GM21723 (cell line): ENCODE data around the gene LTBP1.
A peak's percentile ranks its signal among the peaks of the same experiment; 100 is the strongest.

ENCODE experiments used
- ATAC-seq: cut with Tn5 transposase; IDR thresholded peaks from one replicate; pipeline ENCODE4 v1.9.1; 2021; ENCODE audit warnings: mild to moderate bottlenecking, moderate library complexity; ENCODE audit not compliant: unreplicated experiment

LTBP1 gene

DNA sequence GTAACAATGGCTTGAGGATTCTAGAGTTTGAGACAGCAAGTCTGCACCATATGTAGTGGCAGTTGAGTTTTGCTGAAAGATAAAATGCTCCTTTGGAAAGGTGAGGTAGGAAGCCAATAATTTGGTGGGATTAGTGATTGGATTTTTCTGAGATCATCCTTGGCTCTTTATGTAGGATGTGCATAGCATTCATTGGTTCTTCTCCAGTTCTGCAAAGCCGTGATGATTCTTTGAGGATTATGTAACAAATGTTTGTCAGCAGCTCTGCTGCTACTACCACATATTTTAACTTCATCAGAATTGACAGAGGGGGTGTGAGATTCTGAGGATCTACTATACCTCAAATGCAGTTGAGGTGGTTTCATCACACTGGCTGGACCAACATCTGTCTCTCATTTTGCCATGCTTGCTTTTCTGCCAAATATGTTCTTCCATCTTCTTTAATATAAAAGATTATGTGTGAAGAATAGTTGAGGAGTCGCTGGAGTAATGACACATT, 340.8 kb downstream of the LTBP1 start:
- ATAC-seq, result no peak

GRCh38 chr2:33288011-33288410, 341.3 kb downstream of the LTBP1 start:
- ATAC-seq, result no peak

GRCh38 chr2:33289961-33290360, 343.2 kb downstream of the LTBP1 start:
- no peak for ATAC-seq

DNA sequence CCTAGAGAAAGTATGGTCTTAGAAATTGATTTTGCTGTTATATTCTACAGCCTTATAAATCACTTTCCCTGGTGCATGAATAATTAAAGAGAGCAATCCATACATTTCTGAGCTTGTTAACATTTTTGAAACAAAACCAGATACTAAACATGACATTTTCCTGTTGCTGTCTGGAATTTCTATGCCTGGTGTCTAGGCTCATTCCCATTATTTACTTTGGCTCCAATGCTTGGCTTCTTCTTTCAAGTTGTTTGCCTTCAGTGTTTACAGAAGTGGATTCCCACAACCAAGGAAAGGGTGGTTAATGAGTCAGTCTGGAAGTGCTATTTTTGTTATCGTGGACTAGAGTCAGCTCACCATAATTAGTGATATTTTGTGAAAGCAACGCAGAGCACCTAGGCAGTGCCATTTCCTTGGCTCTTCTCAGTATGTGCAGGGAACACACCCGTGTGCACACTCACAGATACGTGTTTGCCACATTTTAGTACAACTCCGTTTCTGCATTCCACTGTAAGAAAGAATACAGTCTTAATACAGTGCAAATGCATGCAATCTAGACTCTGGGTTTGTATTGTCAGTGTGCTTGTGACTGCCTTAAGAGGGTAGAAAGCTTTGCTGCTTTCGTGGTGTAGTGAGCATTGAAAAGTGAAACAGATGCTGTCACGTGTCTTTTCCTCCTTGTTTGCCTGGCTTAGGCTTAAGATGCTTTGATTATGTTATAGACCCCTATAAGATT, 344.7 kb downstream of the LTBP1 start:
- no peak for ATAC-seq

DNA sequence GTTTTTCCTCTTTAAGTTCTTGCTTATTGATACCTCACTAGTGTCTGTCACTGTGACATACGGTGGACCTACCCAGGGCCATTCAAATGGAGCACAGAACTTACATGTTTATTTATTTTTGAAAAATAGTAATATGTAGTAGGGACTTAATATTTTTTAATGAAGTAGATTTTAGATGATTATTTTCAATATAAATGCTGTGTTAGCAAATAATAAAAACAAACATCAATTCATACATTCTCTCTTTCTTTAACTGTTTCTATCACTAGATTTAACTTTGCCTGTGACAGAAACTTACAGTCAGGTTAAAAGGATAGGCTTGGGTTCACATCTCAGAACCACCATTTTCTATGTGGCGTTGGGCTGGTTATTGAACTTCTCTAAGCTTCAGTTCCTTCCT, 345.3 kb downstream of the LTBP1 start:
- ATAC-seq, result no peak

DNA sequence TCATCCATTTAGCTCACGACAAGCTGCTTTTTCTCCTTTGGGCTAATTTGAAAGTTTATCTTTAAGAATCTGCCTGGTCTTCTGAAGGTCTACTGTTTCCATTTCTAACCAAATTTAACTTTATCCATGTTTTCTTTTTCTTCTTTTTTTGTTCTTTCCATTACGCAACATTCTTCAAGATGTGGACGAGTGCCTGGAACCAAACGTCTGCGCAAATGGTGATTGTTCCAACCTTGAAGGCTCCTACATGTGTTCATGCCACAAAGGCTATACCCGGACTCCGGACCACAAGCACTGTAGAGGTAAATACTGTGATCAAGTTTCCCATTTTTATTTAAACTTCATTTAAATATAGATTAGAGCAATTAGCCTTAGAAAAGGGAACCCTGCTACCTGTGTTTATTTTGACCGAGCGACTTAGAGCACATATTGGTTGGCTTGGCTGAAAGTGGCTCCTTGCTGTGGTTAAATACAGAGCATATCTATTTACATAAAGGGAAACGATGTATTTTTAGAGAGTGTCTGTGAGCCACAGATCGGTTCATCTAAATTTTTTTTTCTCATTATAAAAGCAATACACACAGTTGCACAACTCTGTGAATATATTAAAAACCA, 346.3 kb downstream of the LTBP1 start:
- peak; percentile 80 for ATAC-seq

GRCh38 chr2:33298233-33298632, 351.5 kb downstream of the LTBP1 start:
- no peak for ATAC-seq

DNA sequence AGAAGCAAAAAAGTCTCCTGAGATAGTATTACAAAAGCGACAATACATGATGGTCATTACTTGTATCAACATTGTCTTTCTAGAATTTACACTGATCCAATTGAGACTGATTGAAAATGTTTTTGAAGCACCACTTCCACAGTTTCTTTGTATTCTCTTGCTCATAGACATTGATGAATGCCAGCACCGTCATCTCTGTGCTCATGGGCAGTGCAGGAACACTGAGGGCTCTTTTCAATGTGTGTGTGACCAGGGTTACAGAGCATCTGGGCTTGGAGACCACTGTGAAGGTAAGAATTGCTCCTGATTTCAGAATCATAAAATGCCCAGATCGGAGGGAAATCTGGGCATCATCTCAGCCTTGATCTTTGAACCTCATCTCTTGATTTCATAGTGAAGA, 354.6 kb downstream of the LTBP1 start:
- ATAC-seq, result no peak

- no peak for ATAC-seq
These were observed 355.6 kb downstream of the LTBP1 start for GRCh38 chr2:33302348-33302747.

DNA sequence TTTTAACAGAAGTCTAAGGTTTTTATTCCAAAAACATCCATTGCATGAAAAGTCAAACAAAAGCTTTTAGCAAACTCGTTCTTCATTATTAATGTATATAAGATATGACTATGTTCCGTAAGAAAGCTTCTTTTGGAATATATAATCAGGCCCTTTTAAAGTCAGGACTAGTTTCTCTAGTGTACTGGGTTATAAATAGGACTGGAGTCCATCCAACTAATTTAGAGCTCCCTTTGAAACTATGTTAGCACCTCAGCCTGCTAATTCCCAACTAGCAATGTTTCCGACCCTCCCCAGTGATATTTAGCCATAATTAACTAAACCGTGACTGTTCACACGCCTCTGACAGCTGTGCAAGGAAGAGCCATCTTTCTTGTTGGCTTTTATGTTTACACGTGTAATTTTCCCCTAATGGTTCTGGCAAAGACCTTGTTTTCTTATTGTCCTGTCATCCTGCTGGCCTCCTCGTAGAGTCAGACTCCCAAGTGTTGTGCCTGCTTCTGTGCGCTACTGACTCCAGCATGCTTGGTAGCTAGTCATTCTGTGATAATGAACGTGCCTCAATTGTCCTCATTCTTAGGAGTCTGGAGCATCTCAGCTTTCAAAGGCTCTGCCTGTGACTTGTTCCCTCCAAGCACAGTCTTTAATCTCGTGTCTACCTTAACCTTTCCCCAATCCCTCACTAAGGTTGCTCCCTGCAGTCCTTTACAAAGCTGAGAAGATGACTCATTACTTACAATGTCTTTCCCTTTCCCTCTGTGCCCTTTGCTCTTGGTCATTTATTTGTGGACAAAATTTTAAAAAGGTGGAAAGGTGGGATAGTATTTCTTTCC, 357.5 kb downstream of the LTBP1 start:
- no peak for ATAC-seq

GRCh38 chr2:33307659-33308270, 361.0 kb downstream of the LTBP1 start:
- no peak for ATAC-seq

DNA sequence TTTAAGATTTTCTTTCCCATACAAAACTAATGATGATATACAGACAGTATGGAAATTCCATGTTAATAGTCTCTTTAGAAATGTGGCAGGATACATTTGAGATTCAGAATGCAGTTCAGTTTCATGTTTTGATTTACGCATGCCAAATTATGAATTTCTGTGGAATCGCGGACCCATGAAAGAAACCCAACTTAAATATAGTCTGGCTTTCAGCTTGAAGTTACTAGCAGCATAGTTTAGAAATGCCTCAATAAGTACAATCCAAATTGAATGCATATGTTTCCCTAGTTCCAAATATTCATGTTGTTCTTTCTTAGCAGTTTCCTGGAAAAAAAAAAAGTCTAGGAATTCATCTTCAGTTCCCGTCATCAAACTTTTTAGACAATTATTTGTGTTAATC, 365.6 kb downstream of the LTBP1 start:
- no peak for ATAC-seq

DNA sequence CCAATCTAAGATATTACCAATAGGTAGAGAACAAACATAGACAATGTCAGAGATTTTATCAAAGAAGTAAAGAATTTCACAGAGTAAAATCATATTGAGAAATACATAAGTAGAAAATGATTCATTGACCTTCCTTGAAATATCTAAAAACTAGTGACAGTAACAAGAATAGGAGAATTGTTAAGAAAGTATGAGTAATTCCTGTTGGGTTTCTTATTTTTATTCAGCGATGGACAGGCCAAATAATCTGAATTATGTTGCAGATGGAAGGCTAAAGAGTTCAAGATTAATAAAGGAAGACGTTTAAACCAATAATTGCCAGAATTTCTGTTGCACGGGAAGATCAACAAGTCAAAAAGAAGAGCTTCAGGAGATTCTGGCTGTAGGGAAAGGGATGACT, 366.3 kb downstream of the LTBP1 start:
- no peak for ATAC-seq

DNA sequence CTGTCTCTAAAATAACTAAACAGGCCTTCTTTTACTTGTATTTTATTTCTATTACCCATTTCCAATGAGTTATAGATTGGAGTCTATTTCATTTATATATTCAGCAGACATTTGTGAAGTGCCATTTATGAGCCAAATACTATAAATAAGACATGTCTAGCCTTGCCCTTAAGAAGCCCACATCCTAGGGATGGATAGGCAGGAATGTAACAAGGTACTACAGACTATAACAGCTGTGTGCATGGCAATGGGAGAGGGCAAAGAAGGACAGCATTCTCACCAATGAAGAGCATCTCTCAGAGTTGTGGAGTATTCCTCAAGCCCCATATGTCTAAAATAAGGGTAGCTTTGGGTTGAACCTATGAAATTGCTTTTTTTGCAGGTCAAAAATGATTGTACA, 367.8 kb downstream of the LTBP1 start:
- no peak for ATAC-seq

GRCh38 chr2:33316328-33316727, 369.6 kb downstream of the LTBP1 start:
- ATAC-seq, result no peak

- no peak for ATAC-seq
These were observed 370.7 kb downstream of the LTBP1 start for GRCh38 chr2:33317369-33318007.

DNA sequence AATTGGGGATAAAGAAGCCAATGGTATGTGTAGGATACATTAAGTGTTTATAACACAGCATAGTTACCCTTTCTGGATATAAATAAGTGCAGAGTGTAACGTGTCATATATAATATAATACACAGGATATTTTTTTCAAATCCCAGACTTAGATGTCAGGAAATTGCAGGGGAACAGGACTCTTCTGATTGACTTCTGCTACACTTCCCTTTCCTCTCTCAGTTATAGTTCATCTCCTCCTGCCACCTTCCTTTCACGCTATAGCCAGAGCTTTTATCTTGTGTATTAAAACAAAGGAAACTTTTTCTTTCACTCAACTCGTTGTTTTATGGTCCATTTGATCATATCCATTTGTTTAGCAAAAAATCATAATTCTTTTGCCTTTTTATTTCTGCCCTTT, 371.7 kb downstream of the LTBP1 start:
- ATAC-seq, result no peak

- no peak for ATAC-seq
These were observed 373.8 kb downstream of the LTBP1 start for GRCh38 chr2:33320573-33320972.

- peak; percentile 60 for ATAC-seq
These were observed 374.6 kb downstream of the LTBP1 start for GRCh38 chr2:33321236-33321771.

- ATAC-seq, result no peak
These were observed 375.2 kb downstream of the LTBP1 start for GRCh38 chr2:33321876-33322483.
